Stomach (tissue), 9 donors: ENCODE results near the gene PTGES. TPM values are rescaled to one million over a fixed set of nuclear protein-coding genes. Genes with fewer than 3 reads are reported as not detected.
"Not testable (repeated sequence)": the region's sequence is repeated elsewhere in the genome, so short reads cannot be mapped to it uniquely, and the experiment has no call there.

Experiments used
- DNase-seq, 2 donors: peaks; one replicate each; pipeline versions ENCODE4 v3.0.0 to v3.0.0-alpha.2; 2013 to 2019
- H3K27ac ChIP-seq, 5 donors: fragments of 200-600 bp in 4 of 5; sonication (generic) in 4 of 5; one replicate each; pipeline ENCODE4 v1.5.1; 2013 to 2019; ENCODE audit warnings: mild to moderate bottlenecking in 1 of 5, moderate library complexity in 1 of 5
- H3K27me3 ChIP-seq, 3 donors: fragments of 200-600 bp; sonication (generic); one replicate each; pipeline ENCODE4 v1.5.1; 2017 to 2019; ENCODE audit warnings: mixed run types in 1 of 3
- H3K36me3 ChIP-seq, 4 donors: fragments of 200-600 bp; sonication (generic); 1 replicate in 3 of 4; 2 replicates in 1 of 4; pipeline ENCODE4 v1.5.1; 2016 to 2019
- H3K4me1 ChIP-seq, 4 donors: fragments of 200-600 bp; sonication (generic); one replicate each; pipeline ENCODE4 v1.5.1; 2016 to 2019
- H3K4me3 ChIP-seq, 4 donors: fragments of 200-600 bp; sonication (generic) in 3 of 4; one replicate each; pipeline ENCODE4 v1.5.1; 2016 to 2019; ENCODE audit warnings: mild to moderate bottlenecking in 1 of 4
- H3K9me3 ChIP-seq, 4 donors: fragments of 200-600 bp; sonication (generic); one replicate each; pipeline ENCODE4 v1.5.1; 2016 to 2019
- EP300 ChIP-seq: sonication (generic); formaldehyde crosslinking; IDR thresholded peaks from one replicate; pipeline ENCODE4 v1.6.1; 2017; ENCODE audit warnings: antibody characterized with exemption
- POLR2A ChIP-seq, 4 donors: fragments of 450-650 bp; IDR thresholded peaks; one replicate each; pipeline ENCODE4 v1.6.1; 2016; ENCODE audit warnings: antibody characterized with exemption in 4 of 4, control low read depth in 2 of 4, mild to moderate bottlenecking in 1 of 4, moderate library complexity in 1 of 4
- POLR2AphosphoS5 ChIP-seq, 3 donors: sonication (generic); formaldehyde crosslinking; IDR thresholded peaks; one replicate each; pipeline ENCODE4 v1.6.1; 2016; ENCODE audit warnings: antibody characterized with exemption in 3 of 3
- WGBS, 5 donors: extraction: QIAGEN DNeasy Blood & Tissue Kit in 3 of 5; methylation state at CpG; one replicate each; pipeline versions ENCODE4 v1.1.5 to v1.1.7; 2013 to 2018; 5-methylcytosine and 5-hydroxymethylcytosine counted together
- intact Hi-C: fragments of 100-400 bp; cut with DNase I; formaldehyde crosslinking; loops from one replicate; pipeline ENCODE4 v1.15.1; 2023; ENCODE audit warnings: low total_unique reads
- polyA plus RNA-seq, 3 donors: library from polyadenylated mRNA; stranded (reverse); fragments of 200-250 nt; gene quantifications; one replicate each; pipeline ENCODE4 v1.2.3, GENCODE V29; 2013
- total RNA-seq, 5 donors: library from RNA; depleted of rRNA; stranded (reverse); fragments of >200 nt; gene quantifications; one replicate each; pipeline versions ENCODE4 v1.1.0 to v1.2.3, GENCODE V29; 2014 to 2016
- TF ChIP-seq, protein P1 (sequence below), 7 experiments: fragments of 450-650 bp in 4 of 7; fragments of 200-600 bp in 3 of 7; sonication (generic) in 3 of 7; IDR thresholded peaks; one replicate each; pipeline ENCODE4 v1.5.1; 2016 to 2019; ENCODE audit warnings: antibody characterized with exemption in 7 of 7, control low read depth in 2 of 7, mild to moderate bottlenecking in 1 of 7
- donor health status: healthy with polysubstance abuse.
- donor health status: Bipolar disorder and iron deficiency.
- donor health status: healthy.

The PTGES gene
- total and polyA plus RNA-seq, 8 donors, result 0.58 to 15.3 (median 3.6) TPM; not detected in 1

DNA sequence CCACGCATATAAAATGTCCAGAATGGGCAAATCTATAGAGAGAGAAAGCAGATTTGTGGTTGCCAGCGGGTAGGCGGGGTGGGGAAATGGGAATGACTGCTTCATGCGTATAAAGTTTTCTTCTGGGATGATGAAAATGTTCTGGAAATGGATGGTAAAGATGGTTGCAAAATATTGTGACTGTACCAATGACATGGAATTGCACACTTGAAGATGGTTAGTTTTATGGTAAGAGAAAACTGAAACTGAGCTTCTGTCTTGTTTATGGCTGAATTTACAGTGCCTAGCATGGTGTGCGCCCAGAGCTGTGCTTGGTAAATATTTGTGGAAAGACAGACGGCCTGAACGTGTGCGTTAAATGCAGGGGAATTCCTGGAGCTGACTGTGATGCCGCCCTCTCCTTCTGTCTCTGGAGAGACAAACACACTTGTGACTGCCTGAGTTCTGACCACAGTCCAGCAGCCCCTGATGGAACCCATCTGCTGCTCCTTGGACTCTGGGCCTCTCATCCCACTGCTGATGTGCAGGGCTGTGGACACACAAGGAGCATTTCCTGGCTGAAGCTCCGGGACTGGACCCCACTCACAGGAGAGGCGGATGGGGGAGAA, 8.6 kb upstream of the PTGES start:
- Histone ChIP-seq H3K27ac (peak overlapping the region; percentile 65 to 83 (median 77)), H3K4me3 (no peak overlapping the region), H3K4me1 (peaks cover 6 to 30% (median 16%) of the 10 kb centered on the region in 4 donors), H3K27me3 (no peaks in the 10 kb centered on the region), H3K36me3 (no peaks in the 10 kb centered on the region), H3K9me3 (no peaks in the 10 kb centered on the region)
- no peak for TF ChIP-seq POLR2A (IDR thresholded peaks at IDR 0.05)
- intact Hi-C loops, result no loop called here
- 44 to 56% (median 50%) methylated on average over 9 to 11 of the region's 11 CpGs for WGBS, 5 donors
- DNase-seq, result peak; percentile 35 to 89

DNA sequence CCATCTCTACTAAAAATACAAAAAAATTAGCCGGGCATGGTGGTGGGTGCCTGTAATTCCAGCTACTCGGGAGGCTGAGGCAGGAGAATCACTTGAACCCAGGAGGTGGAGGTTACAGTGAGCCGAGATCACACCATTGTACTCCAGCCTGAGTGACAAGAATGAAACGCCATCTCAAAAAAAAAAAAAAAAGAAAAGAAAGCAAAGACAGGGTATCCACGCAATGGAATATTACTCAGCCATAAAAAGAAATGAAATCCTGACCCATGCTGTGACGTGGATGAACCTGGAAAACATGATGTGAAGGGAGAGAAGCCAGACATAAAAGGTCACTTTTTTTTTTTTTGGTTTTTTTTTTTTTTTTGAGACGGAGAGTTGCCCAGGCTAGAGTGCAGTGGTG, 7.9 kb upstream of the PTGES start:
- DNase-seq, H3K9me3 ChIP-seq, intact Hi-C loops, H3K4me3 ChIP-seq, H3K27me3 ChIP-seq, H3K36me3 ChIP-seq: not testable (repeated sequence)
- WGBS, 5 donors, result 84 to 89% (median 86%) methylated on average over 7 of the region's 7 CpGs
- peak overlapping the region in 4 of 5 donors; percentile 77 to 83 (median 80) for H3K27ac ChIP-seq
- H3K4me1 ChIP-seq, result peaks cover 6 to 30% (median 16%) of the 10 kb centered on the region in 4 donors

DNA sequence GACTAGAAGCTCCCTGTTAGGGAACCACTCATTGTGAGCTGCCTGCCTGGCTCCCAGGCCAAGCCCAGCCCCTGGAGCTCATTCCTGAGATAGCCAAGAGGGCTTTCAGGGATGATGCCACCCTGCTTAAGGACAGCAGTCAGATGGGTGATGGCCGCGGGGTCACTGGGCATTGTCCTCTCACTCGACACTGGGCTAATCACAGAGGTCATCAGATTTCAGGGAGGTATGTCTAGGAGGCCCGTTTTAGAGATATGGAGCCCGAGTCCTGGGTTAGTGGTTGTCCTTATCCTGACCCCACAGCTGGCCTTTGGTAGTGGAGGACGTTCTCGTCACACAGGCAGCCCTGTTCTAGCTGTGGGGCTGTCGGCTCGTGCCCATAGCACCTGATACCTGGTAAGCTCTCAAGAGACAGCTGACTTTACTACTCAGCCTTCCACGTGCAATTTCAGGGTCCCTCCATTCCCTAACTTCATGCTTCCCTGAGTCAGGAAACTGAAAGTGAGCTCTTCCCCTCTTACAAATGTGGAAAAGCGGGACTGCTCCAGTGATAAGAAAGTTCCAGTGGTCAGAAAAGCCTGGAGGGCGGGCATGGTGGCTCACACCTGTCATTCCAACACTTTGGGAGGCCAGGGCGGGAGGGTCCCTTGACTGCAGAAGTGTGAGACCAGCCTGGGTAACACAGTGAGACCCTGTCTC, 7.1 kb upstream of the PTGES start:
- Histone ChIP-seq H3K36me3 (no peaks in the 10 kb centered on the region), H3K4me3 (no peak overlapping the region), H3K9me3 (no peaks in the 10 kb centered on the region), H3K4me1 (peaks cover 6 to 30% (median 16%) of the 10 kb centered on the region in 4 donors), H3K27me3 (no peaks in the 10 kb centered on the region), H3K27ac (no peak overlapping the region)
- WGBS, 5 donors, result 63 to 79% (median 73%) methylated on average over 12 to 13 of the region's 13 CpGs
- intact Hi-C loops, result no loop called here
- DNase-seq, result no peak
- TF ChIP-seq POLR2A (IDR thresholded peaks at IDR 0.05) (no peak), EP300 (no peak)
- TF ChIP-seq, protein P1, sequence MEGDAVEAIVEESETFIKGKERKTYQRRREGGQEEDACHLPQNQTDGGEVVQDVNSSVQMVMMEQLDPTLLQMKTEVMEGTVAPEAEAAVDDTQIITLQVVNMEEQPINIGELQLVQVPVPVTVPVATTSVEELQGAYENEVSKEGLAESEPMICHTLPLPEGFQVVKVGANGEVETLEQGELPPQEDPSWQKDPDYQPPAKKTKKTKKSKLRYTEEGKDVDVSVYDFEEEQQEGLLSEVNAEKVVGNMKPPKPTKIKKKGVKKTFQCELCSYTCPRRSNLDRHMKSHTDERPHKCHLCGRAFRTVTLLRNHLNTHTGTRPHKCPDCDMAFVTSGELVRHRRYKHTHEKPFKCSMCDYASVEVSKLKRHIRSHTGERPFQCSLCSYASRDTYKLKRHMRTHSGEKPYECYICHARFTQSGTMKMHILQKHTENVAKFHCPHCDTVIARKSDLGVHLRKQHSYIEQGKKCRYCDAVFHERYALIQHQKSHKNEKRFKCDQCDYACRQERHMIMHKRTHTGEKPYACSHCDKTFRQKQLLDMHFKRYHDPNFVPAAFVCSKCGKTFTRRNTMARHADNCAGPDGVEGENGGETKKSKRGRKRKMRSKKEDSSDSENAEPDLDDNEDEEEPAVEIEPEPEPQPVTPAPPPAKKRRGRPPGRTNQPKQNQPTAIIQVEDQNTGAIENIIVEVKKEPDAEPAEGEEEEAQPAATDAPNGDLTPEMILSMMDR (IDR thresholded peaks at IDR 0.05), result no peak

DNA sequence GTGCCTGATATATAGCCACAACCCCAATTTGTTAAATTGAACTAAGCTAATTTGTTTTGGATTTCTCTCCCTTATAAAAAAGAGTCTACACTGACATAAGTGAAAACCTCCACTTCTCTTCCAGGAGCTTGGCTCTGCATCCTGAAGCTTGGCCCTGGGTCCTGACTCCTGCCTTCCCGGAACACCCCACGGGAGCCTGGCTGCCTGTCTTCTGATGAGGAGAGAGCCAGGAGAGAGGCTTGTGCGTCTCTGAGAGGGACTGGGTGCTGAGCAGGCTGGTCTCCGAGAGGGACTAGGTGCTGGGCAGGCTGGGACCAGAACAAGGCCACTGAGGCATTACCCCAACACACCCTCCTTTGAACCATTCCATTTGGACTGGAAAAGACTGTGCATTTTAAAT, 6.5 kb upstream of the PTGES start:
- Histone ChIP-seq H3K4me3 (no peak overlapping the region), H3K36me3 (no peaks in the 10 kb centered on the region), H3K27me3 (no peaks in the 10 kb centered on the region), H3K9me3 (no peaks in the 10 kb centered on the region), H3K27ac (no peak overlapping the region), H3K4me1 (peaks cover 6 to 30% (median 16%) of the 10 kb centered on the region in 4 donors)
- no peak for TF ChIP-seq EP300
- TF ChIP-seq POLR2A (IDR thresholded peaks at IDR 0.05), result no peak
- TF ChIP-seq POLR2AphosphoS5 (IDR thresholded peaks at IDR 0.05), result no peak
- TF ChIP-seq, protein P1 (IDR thresholded peaks at IDR 0.05), result no peak
- intact Hi-C loops, result no loop called here
- 68 to 92% (median 88%) methylated on average over 4 of the region's 4 CpGs for WGBS, 5 donors
- DNase-seq, result no peak

DNA sequence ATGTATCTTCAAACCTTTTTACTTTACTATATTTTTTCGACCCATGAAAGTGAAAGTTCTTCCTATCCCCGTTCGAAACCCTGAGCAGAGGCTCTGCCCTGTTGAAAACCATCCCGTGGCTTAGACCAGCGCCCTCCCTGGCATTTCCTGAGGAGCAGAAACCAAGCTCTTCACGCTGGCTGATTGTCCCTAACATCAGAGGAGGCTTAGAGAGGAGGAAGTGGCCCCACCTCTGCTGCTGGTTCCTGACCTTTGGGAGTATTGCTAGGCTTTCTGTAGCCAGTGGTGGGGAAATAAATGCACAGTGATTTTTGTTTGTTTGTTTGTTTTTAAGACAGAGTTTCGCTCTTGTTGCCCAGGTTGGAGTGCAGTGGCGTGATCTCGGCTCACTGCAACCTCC, 4.2 kb upstream of the PTGES start:
- no peaks in the 10 kb centered on the region for H3K36me3 ChIP-seq
- intact Hi-C loops, result no loop called here
- peaks cover 0 to 8% (median 4%) of the 10 kb centered on the region in 3 donors for H3K27me3 ChIP-seq
- no peak for DNase-seq
- no peak overlapping the region for H3K27ac ChIP-seq
- H3K4me3 ChIP-seq, result no peak overlapping the region
- TF ChIP-seq EP300 (no peak), POLR2AphosphoS5 (IDR thresholded peaks at IDR 0.05) (no peak)
- WGBS, 5 donors, result 59 to 70% (median 64%) methylated on average over 9 of the region's 9 CpGs
- no peaks in the 10 kb centered on the region for H3K9me3 ChIP-seq
- peaks cover 15 to 32% (median 24%) of the 10 kb centered on the region in 4 donors for H3K4me1 ChIP-seq

DNA sequence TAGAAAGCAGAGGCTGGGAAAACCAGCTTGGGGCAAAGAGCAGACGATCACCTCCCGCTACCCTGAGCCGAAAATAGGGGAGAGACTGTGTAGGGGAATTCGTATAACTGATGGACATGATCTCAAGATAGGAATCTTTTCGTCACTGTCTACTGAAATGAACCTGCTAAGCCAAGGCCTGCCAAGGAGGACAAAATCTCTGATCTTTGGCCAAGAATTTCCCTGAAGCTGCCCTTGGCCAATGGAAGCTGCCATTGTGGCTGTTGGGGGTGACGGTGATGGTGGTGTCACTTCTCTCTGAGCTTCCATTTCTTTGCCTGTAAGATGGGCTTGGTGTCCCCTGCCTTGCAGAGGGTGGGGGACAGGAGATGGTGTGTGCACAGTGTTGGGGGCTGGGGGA, 3.3 kb upstream of the PTGES start:
- 89 to 94% (median 93%) methylated on average over 6 of the region's 6 CpGs for WGBS, 5 donors

More for the DNA sequence above, 3.3 kb upstream of the PTGES start:
- Histone ChIP-seq H3K27me3 (peaks cover 0 to 8% (median 4%) of the 10 kb centered on the region in 3 donors), H3K4me1 (peaks cover 16 to 32% (median 24%) of the 10 kb centered on the region in 4 donors), H3K27ac (no peak overlapping the region), H3K9me3 (no peaks in the 10 kb centered on the region), H3K4me3 (no peak overlapping the region), H3K36me3 (no peaks in the 10 kb centered on the region)
- no peak for TF ChIP-seq POLR2A (IDR thresholded peaks at IDR 0.05)
- no peak for TF ChIP-seq EP300
- no peak for TF ChIP-seq POLR2AphosphoS5 (IDR thresholded peaks at IDR 0.05)
- TF ChIP-seq, protein P1 (IDR thresholded peaks at IDR 0.05), result no peak
- no peak for DNase-seq
- intact Hi-C loops, result no loop called here
